CD4-positive, CD25-positive, alpha-beta regulatory T cell (primary cell): ENCODE results near the gene SHROOM3. TPM values are rescaled to one million over a fixed set of nuclear protein-coding genes. Genes with fewer than 3 reads are reported as not detected.

ENCODE experiments used
- ATAC-seq, 2 donors: fragments of 150-1000 bp; cut with Tn5 transposase; one replicate each; pipeline ENCODE4 v1.10.0; 2021; ENCODE audit warnings: low read depth in 2 of 2, moderate number of reproducible peaks in 2 of 2, moderate library complexity in 1 of 2
- DNase-seq, 3 donors: peaks; one replicate each; pipeline versions ENCODE4 v3.0.0 to v3.0.0-alpha.2; 2012 to 2022; ENCODE audit warnings: mixed read lengths in 1 of 3
- H3K27ac ChIP-seq: one replicate; pipeline ENCODE4 v1.7.0; 2013; ENCODE audit warnings: mild to moderate bottlenecking, low read length; ENCODE audit not compliant: insufficient read depth, poor library complexity, severe bottlenecking
- H3K27me3 ChIP-seq: one replicate; pipeline ENCODE4 v1.7.0; 2013; ENCODE audit warnings: low read length; ENCODE audit not compliant: control insufficient read depth, insufficient read depth
- H3K36me3 ChIP-seq: one replicate; pipeline ENCODE4 v1.7.0; 2013; ENCODE audit warnings: mild to moderate bottlenecking, low read length, moderate library complexity; ENCODE audit not compliant: control insufficient read depth, insufficient read depth
- H3K4me1 ChIP-seq: 2 replicates; pipeline ENCODE4 v1.7.0; 2013; ENCODE audit warnings: mild to moderate bottlenecking, low read length; ENCODE audit not compliant: insufficient read depth, control insufficient read depth, poor library complexity, severe bottlenecking
- H3K4me3 ChIP-seq: one replicate; pipeline ENCODE4 v1.7.0; 2013; ENCODE audit warnings: low read depth, mild to moderate bottlenecking, low read length, moderate library complexity
- H3K9me3 ChIP-seq, 2 experiments: 1 replicate in 1 of 2; 2 replicates in 1 of 2; pipeline ENCODE4 v1.7.0; 2013; ENCODE audit warnings: low read length in 2 of 2, mild to moderate bottlenecking in 1 of 2, moderate library complexity in 1 of 2; ENCODE audit not compliant: control insufficient read depth in 2 of 2
- H3K27ac Mint-ChIP-seq, 3 donors: one replicate each; pipeline ENCODE4 v1.8.0; 2020 to 2022; ENCODE audit warnings: mild to moderate bottlenecking in 3 of 3, mixed read lengths in 3 of 3, moderate library complexity in 2 of 3
- H3K27me3 Mint-ChIP-seq: one replicate; pipeline ENCODE4 v1.8.0; 2022; ENCODE audit warnings: mild to moderate bottlenecking, mixed read lengths
- H3K36me3 Mint-ChIP-seq: one replicate; pipeline ENCODE4 v1.8.0; 2020; ENCODE audit warnings: mixed read lengths
- H3K4me1 Mint-ChIP-seq, 4 donors: one replicate each; pipeline ENCODE4 v1.8.0; 2020 to 2022; ENCODE audit warnings: mixed read lengths in 4 of 4, mild to moderate bottlenecking in 1 of 4
- H3K4me3 Mint-ChIP-seq, 4 donors: one replicate each; pipeline ENCODE4 v1.8.0; 2020 to 2022; ENCODE audit warnings: mild to moderate bottlenecking in 4 of 4, mixed read lengths in 4 of 4, moderate library complexity in 3 of 4
- H3K9me3 Mint-ChIP-seq, 7 donors: one replicate each; pipeline ENCODE4 v1.8.0; 2020 to 2022; ENCODE audit warnings: mixed read lengths in 7 of 7, mild to moderate bottlenecking in 3 of 7, moderate library complexity in 2 of 7
- polyA plus RNA-seq, 4 donors: library from polyadenylated mRNA; unstranded; fragments of 300-500 nt; fragmentation: Illumina TruSeq; gene quantifications; one replicate each; pipeline ENCODE4 v1.2.3, GENCODE V29; 2021
- total RNA-seq: library from RNA; stranded (reverse); gene quantifications from one replicate; pipeline ENCODE4 v1.2.3, GENCODE V29; 2022

The SHROOM3 gene
- total and polyA plus RNA-seq, 5 donors from 2014 or later: not detected

- H3K9me3 Mint-ChIP-seq: peaks cover 0 to 3% (median 0%) of the 10 kb centered on the region in 7 donors
- H3K27me3 Mint-ChIP-seq: peaks cover 63% of the 10 kb centered on the region
- ATAC-seq: no peak
- H3K27ac ChIP-seq: no peak overlapping the region
- H3K4me1 Mint-ChIP-seq: peaks cover 7 to 18% (median 14%) of the 10 kb centered on the region in 4 donors
- no peaks in the 10 kb centered on the region for H3K9me3 ChIP-seq
- H3K27me3 ChIP-seq: peaks cover 45% of the 10 kb centered on the region
- no peaks in the 10 kb centered on the region for H3K36me3 Mint-ChIP-seq
- no peak overlapping the region for H3K4me3 Mint-ChIP-seq
- DNase-seq: no peak
- H3K36me3 ChIP-seq: no peaks in the 10 kb centered on the region
- H3K4me1 ChIP-seq: peaks cover 13% of the 10 kb centered on the region
- H3K4me3 ChIP-seq: no peak overlapping the region
- no peak overlapping the region for H3K27ac Mint-ChIP-seq
Measured at GRCh38 chr4:76687746-76688448, 252.9 kb downstream of the SHROOM3 start.

- Histone ChIP-seq H3K4me1 (peaks cover 13% of the 10 kb centered on the region), H3K27me3 (peaks cover 48% of the 10 kb centered on the region), H3K9me3 (no peaks in the 10 kb centered on the region), H3K4me3 (no peak overlapping the region), H3K36me3 (no peaks in the 10 kb centered on the region), H3K27ac (no peak overlapping the region)
- Mint-ChIP-seq H3K27me3 (peaks cover 71% of the 10 kb centered on the region), H3K36me3 (no peaks in the 10 kb centered on the region), H3K27ac (no peak overlapping the region), H3K4me1 (peaks cover 7 to 18% (median 14%) of the 10 kb centered on the region in 4 donors), H3K9me3 (peaks cover 0 to 3% (median 0%) of the 10 kb centered on the region in 7 donors), H3K4me3 (peak overlapping the region in 3 of 4 donors; percentile 61 to 70 (median 63))
- no peak for DNase-seq
- ATAC-seq: no peak
Measured at GRCh38 chr4:76688619-76689144, 253.7 kb downstream of the SHROOM3 start.

GRCh38 chr4:76689145-76689817, 254.3 kb downstream of the SHROOM3 start:
- H3K9me3 Mint-ChIP-seq: peaks cover 0 to 3% (median 0%) of the 10 kb centered on the region in 7 donors
- peak overlapping the region in 3 of 4 donors; percentile 61 to 84 (median 63) for H3K4me3 Mint-ChIP-seq
- H3K27me3 Mint-ChIP-seq: peaks cover 77% of the 10 kb centered on the region
- Histone ChIP-seq H3K4me3 (no peak overlapping the region), H3K27ac (no peak overlapping the region), H3K36me3 (no peaks in the 10 kb centered on the region), H3K9me3 (no peaks in the 10 kb centered on the region), H3K27me3 (peaks cover 52% of the 10 kb centered on the region), H3K4me1 (peaks cover 13% of the 10 kb centered on the region)
- peaks cover 7 to 18% (median 14%) of the 10 kb centered on the region in 4 donors for H3K4me1 Mint-ChIP-seq
- H3K36me3 Mint-ChIP-seq: no peaks in the 10 kb centered on the region
- no peak overlapping the region for H3K27ac Mint-ChIP-seq
- DNase-seq (no peak), ATAC-seq (peak; percentile 37 to 51)

GRCh38 chr4:76690011-76690905, 255.2 kb downstream of the SHROOM3 start:
- DNase-seq (no peak), ATAC-seq (no peak)
- Histone ChIP-seq H3K9me3 (no peaks in the 10 kb centered on the region), H3K4me1 (peaks cover 13% of the 10 kb centered on the region), H3K36me3 (no peaks in the 10 kb centered on the region), H3K4me3 (no peak overlapping the region), H3K27ac (no peak overlapping the region), H3K27me3 (peaks cover 61% of the 10 kb centered on the region)
- H3K27me3 Mint-ChIP-seq: peaks cover 73% of the 10 kb centered on the region
- H3K36me3 Mint-ChIP-seq: no peaks in the 10 kb centered on the region
- H3K4me1 Mint-ChIP-seq: peaks cover 7 to 18% (median 14%) of the 10 kb centered on the region in 4 donors
- H3K9me3 Mint-ChIP-seq: peaks cover 0 to 3% (median 0%) of the 10 kb centered on the region in 7 donors
- H3K4me3 Mint-ChIP-seq: peak overlapping the region in 2 of 4 donors; percentile 61 to 84
- H3K27ac Mint-ChIP-seq: no peak overlapping the region

GRCh38 chr4:76690906-76691275, 255.9 kb downstream of the SHROOM3 start:
- peaks cover 7 to 18% (median 14%) of the 10 kb centered on the region in 4 donors for H3K4me1 Mint-ChIP-seq
- peaks cover 13% of the 10 kb centered on the region for H3K4me1 ChIP-seq

GRCh38 chr4:76691807-76692582, 257.0 kb downstream of the SHROOM3 start:
- Mint-ChIP-seq H3K27me3 (peaks cover 71% of the 10 kb centered on the region), H3K9me3 (peaks cover 0 to 2% (median 0%) of the 10 kb centered on the region in 7 donors), H3K4me3 (no peak overlapping the region), H3K4me1 (peaks cover 7 to 18% (median 14%) of the 10 kb centered on the region in 4 donors), H3K27ac (no peak overlapping the region), H3K36me3 (no peaks in the 10 kb centered on the region)
- H3K9me3 ChIP-seq: no peaks in the 10 kb centered on the region
- peaks cover 13% of the 10 kb centered on the region for H3K4me1 ChIP-seq
- DNase-seq (no peak), ATAC-seq (no peak)
- H3K27me3 ChIP-seq: peaks cover 59% of the 10 kb centered on the region
- H3K27ac ChIP-seq: no peak overlapping the region
- no peaks in the 10 kb centered on the region for H3K36me3 ChIP-seq
- no peak overlapping the region for H3K4me3 ChIP-seq

More at GRCh38 chr4:76690906-76691275, 255.9 kb downstream of the SHROOM3 start:
- peaks cover 61% of the 10 kb centered on the region for H3K27me3 ChIP-seq
- Mint-ChIP-seq H3K36me3 (no peaks in the 10 kb centered on the region), H3K27ac (no peak overlapping the region), H3K4me3 (no peak overlapping the region), H3K27me3 (peaks cover 71% of the 10 kb centered on the region), H3K9me3 (peaks cover 0 to 3% (median 0%) of the 10 kb centered on the region in 7 donors)
- ATAC-seq: no peak
- H3K9me3 ChIP-seq: no peaks in the 10 kb centered on the region
- H3K4me3 ChIP-seq: no peak overlapping the region
- H3K27ac ChIP-seq: no peak overlapping the region
- no peak for DNase-seq
- no peaks in the 10 kb centered on the region for H3K36me3 ChIP-seq
